ENCODE results near the gene ELF2.
A peak's percentile ranks its signal among the peaks of the same experiment; 100 is the strongest.

ELF2 gene

DNA sequence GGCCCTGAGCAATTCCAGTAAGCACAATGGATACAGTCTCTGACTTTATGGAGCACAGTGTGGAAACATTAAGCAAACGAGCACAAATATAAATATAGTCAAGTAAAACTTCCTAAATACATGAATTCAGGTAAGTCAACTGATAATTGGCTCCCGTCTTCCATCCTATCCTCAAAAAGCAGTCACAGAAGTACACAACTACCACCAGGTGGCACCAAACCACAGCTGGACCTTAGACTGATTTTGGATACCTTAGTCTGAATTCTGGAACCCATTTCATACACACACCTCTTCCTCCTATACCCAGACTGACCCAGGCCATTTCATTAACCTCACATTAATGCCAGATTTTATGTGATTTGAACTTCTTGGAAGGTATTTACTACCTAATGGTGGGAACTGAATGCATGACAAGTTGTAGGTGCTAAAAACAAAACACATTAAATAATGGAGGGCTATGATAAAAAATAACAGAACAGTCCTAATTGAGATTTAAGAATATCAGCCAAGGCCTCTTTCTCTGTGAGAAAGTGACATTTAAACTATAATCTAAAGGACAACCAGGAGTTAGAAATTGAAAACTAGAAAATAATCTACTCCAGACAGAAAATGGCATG is 77.5 kb downstream of the ELF2 start:
- Histone ChIP-seq H3K4me3 (ENCODE audit: low read length) (no peak overlapping the region), H3K79me2 (ENCODE audit: control insufficient read depth, low read length) (no peaks in the 10 kb centered on the region), H3K27me3 (ENCODE audit: control insufficient read depth, low read length) (no peaks in the 10 kb centered on the region), H3K9me2 (replicated peaks; ENCODE audit: control insufficient read depth, low read length) (no peaks in the 10 kb centered on the region), H3K9me3 (ENCODE audit: control insufficient read depth, insufficient read depth, low read length) (no peaks in the 10 kb centered on the region), H3F3A (ENCODE audit: control insufficient read depth, insufficient read depth) (no peaks in the 10 kb centered on the region), H4K20me1 (ENCODE audit: control insufficient read depth, insufficient read depth, low read depth, low read length) (no peaks in the 10 kb centered on the region), H3K36me3 (ENCODE audit: control insufficient read depth, low read length) (no peaks in the 10 kb centered on the region), H3K4me1 (ENCODE audit: control insufficient read depth, low read length) (no peaks in the 10 kb centered on the region), H3K4me2 (ENCODE audit: low read length) (no peak overlapping the region), H3K27ac (ENCODE audit: low read depth, low read length) (no peak overlapping the region)
- TF ChIP-seq, protein P1, sequence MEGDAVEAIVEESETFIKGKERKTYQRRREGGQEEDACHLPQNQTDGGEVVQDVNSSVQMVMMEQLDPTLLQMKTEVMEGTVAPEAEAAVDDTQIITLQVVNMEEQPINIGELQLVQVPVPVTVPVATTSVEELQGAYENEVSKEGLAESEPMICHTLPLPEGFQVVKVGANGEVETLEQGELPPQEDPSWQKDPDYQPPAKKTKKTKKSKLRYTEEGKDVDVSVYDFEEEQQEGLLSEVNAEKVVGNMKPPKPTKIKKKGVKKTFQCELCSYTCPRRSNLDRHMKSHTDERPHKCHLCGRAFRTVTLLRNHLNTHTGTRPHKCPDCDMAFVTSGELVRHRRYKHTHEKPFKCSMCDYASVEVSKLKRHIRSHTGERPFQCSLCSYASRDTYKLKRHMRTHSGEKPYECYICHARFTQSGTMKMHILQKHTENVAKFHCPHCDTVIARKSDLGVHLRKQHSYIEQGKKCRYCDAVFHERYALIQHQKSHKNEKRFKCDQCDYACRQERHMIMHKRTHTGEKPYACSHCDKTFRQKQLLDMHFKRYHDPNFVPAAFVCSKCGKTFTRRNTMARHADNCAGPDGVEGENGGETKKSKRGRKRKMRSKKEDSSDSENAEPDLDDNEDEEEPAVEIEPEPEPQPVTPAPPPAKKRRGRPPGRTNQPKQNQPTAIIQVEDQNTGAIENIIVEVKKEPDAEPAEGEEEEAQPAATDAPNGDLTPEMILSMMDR (IDR thresholded peaks at IDR 0.05; ENCODE audit: low read depth, low read length, poor library complexity, severe bottlenecking): peak; percentile 76
- TF ChIP-seq EZH2phosphoT487 (IDR thresholded peaks at IDR 0.05; ENCODE audit: borderline replicate concordance, low read length): no peak

DNA sequence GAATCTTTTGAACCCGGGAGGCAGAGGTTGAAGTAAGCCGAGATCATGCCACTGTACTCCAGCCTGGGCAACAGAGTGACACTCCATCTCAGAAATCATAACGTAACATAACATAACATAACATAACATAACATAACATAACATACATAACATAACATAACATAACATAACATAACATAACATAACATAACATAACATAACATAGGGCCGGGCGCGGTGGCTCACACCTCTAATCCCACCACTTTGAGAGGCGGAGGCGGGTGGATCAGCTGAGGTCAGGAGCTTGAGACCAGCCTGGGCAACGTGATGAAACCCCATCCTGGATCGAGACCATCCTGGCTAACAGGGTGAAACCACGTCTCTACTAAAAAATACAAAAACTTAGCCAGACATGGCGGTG is 84.7 kb downstream of the ELF2 start:
- no peaks in the 10 kb centered on the region for H3F3A ChIP-seq (ENCODE audit: control insufficient read depth, insufficient read depth)
- no peak overlapping the region for H3K27ac ChIP-seq (ENCODE audit: low read depth, low read length)
- H3K4me3 ChIP-seq (ENCODE audit: low read length): no peak overlapping the region
- H3K9me2 ChIP-seq (replicated peaks; ENCODE audit: control insufficient read depth, low read length): no peaks in the 10 kb centered on the region
- no peaks in the 10 kb centered on the region for H3K27me3 ChIP-seq (ENCODE audit: control insufficient read depth, low read length)
- H3K4me1 ChIP-seq (ENCODE audit: control insufficient read depth, low read length): no peaks in the 10 kb centered on the region
- no peaks in the 10 kb centered on the region for H3K79me2 ChIP-seq (ENCODE audit: control insufficient read depth, low read length)
- H3K4me2 ChIP-seq (ENCODE audit: low read length): no peak overlapping the region
- TF ChIP-seq, protein P1 (IDR thresholded peaks at IDR 0.05; ENCODE audit: low read depth, low read length, poor library complexity, severe bottlenecking): no peak
- no peak for TF ChIP-seq EZH2phosphoT487 (IDR thresholded peaks at IDR 0.05; ENCODE audit: borderline replicate concordance, low read length)
- no peaks in the 10 kb centered on the region for H3K9me3 ChIP-seq (ENCODE audit: control insufficient read depth, insufficient read depth, low read length)
- no peaks in the 10 kb centered on the region for H3K36me3 ChIP-seq (ENCODE audit: control insufficient read depth, low read length)
- H4K20me1 ChIP-seq (ENCODE audit: control insufficient read depth, insufficient read depth, low read depth, low read length): no peaks in the 10 kb centered on the region

DNA sequence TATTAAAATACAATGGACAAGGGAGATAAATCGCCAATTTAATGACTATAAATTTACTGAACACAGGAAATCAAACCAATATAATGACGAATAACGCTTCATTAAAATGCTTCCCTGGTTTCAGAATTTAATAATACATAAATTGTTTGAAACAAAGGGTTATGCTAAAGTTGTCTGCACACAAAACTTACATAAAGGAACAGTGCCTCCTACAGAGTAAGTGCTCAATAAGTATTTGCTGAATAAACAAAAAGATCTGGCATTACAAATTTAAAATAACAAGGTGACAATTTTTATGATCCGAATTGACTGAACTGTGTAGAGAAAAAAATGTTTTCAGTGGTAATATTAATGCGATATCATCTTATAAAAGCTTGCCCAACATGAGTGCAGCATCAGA is 91.9 kb downstream of the ELF2 start:
- no peaks in the 10 kb centered on the region for H3K9me2 ChIP-seq (replicated peaks; ENCODE audit: control insufficient read depth, low read length)
- peak overlapping the region; percentile 99 for H3K4me2 ChIP-seq (ENCODE audit: low read length)
- peak overlapping the region; percentile 94 for H3K27ac ChIP-seq (ENCODE audit: low read depth, low read length)
- peaks cover 37% of the 10 kb centered on the region for H3K79me2 ChIP-seq (ENCODE audit: control insufficient read depth, low read length)
- TF ChIP-seq EZH2phosphoT487 (IDR thresholded peaks at IDR 0.05; ENCODE audit: borderline replicate concordance, low read length): no peak
- TF ChIP-seq, protein P1 (IDR thresholded peaks at IDR 0.05; ENCODE audit: low read depth, low read length, poor library complexity, severe bottlenecking): peak; percentile 45
- peaks cover 34% of the 10 kb centered on the region for H3K4me1 ChIP-seq (ENCODE audit: control insufficient read depth, low read length)
- H3F3A ChIP-seq (ENCODE audit: control insufficient read depth, insufficient read depth): peaks cover 24% of the 10 kb centered on the region
- H3K27me3 ChIP-seq (ENCODE audit: control insufficient read depth, low read length): no peaks in the 10 kb centered on the region
- peaks cover 34% of the 10 kb centered on the region for H3K36me3 ChIP-seq (ENCODE audit: control insufficient read depth, low read length)
- H3K4me3 ChIP-seq (ENCODE audit: low read length): peak overlapping the region; percentile 95
- peaks cover 17% of the 10 kb centered on the region; the same call in 1 of the 2 replicates for H4K20me1 ChIP-seq (ENCODE audit: control insufficient read depth, insufficient read depth, low read depth, low read length)
- H3K9me3 ChIP-seq (ENCODE audit: control insufficient read depth, insufficient read depth, low read length): no peaks in the 10 kb centered on the region
